Mononuclear cell (primary cell): ENCODE results near the gene ADAMTS3. TPM values are rescaled to one million over a fixed set of nuclear protein-coding genes. Genes with fewer than 3 reads are reported as not detected.

Experiments
- H3K27me3 ChIP-seq: 2 replicates; pipeline ENCODE4 v1.6.0; 2011; ENCODE audit warnings: low read length, control low read depth; ENCODE audit not compliant: insufficient read depth
- H3K4me1 ChIP-seq: 2 replicates; pipeline ENCODE4 v1.5.1; 2011; ENCODE audit warnings: mild to moderate bottlenecking, low read length, control low read depth; ENCODE audit not compliant: insufficient read depth
- H3K4me3 ChIP-seq: 2 replicates; pipeline ENCODE4 v1.5.1; 2011; ENCODE audit warnings: mild to moderate bottlenecking, low read length, moderate library complexity
- H3K9me3 ChIP-seq: 2 replicates; pipeline ENCODE4 v1.5.1; 2011; ENCODE audit warnings: low read depth, mild to moderate bottlenecking, control low read depth, low read length
- total RNA-seq: library from RNA; depleted of rRNA; stranded (reverse); fragments of >200 nt; gene quantifications from one replicate; pipeline ENCODE4 v1.2.3, GENCODE V29; 2012

Gene ADAMTS3
- total RNA-seq, 1 donor: not detected

GRCh38 chr4:72527038-72527646 lies 41.9 kb downstream of the ADAMTS3 start:
- Histone ChIP-seq H3K4me1 (no peaks in the 10 kb centered on the region), H3K27me3 (no peaks in the 10 kb centered on the region), H3K9me3 (no peaks in the 10 kb centered on the region), H3K4me3 (no peak overlapping the region)

- Histone ChIP-seq H3K9me3 (no peaks in the 10 kb centered on the region), H3K27me3 (no peaks in the 10 kb centered on the region)
These were observed 43.1 kb downstream of the ADAMTS3 start for GRCh38 chr4:72525938-72526337.

GRCh38 chr4:72522440-72522839 lies 46.6 kb downstream of the ADAMTS3 start:
- H3K9me3 ChIP-seq: no peaks in the 10 kb centered on the region
- H3K27me3 ChIP-seq: no peaks in the 10 kb centered on the region
- no peaks in the 10 kb centered on the region for H3K4me1 ChIP-seq
- no peak overlapping the region for H3K4me3 ChIP-seq

More at GRCh38 chr4:72525938-72526337, 43.1 kb downstream of the ADAMTS3 start:
- Histone ChIP-seq H3K4me1 (no peaks in the 10 kb centered on the region), H3K4me3 (no peak overlapping the region)

GRCh38 chr4:72513227-72513626 lies 55.8 kb downstream of the ADAMTS3 start:
- Histone ChIP-seq H3K4me1 (no peaks in the 10 kb centered on the region), H3K9me3 (no peaks in the 10 kb centered on the region), H3K4me3 (no peak overlapping the region), H3K27me3 (no peaks in the 10 kb centered on the region)

- Histone ChIP-seq H3K9me3 (no peaks in the 10 kb centered on the region), H3K4me3 (no peak overlapping the region), H3K4me1 (no peaks in the 10 kb centered on the region), H3K27me3 (no peaks in the 10 kb centered on the region)
These were observed 61.1 kb downstream of the ADAMTS3 start for GRCh38 chr4:72507860-72508419.

GRCh38 chr4:72507167-72507566 lies 61.9 kb downstream of the ADAMTS3 start:
- Histone ChIP-seq H3K4me3 (no peak overlapping the region), H3K27me3 (no peaks in the 10 kb centered on the region), H3K4me1 (no peaks in the 10 kb centered on the region), H3K9me3 (no peaks in the 10 kb centered on the region)

- Histone ChIP-seq H3K4me3 (no peak overlapping the region), H3K9me3 (no peaks in the 10 kb centered on the region), H3K4me1 (no peaks in the 10 kb centered on the region), H3K27me3 (no peaks in the 10 kb centered on the region)
These were observed 63.7 kb downstream of the ADAMTS3 start for GRCh38 chr4:72505314-72505744.

GRCh38 chr4:72500214-72500613 lies 68.8 kb downstream of the ADAMTS3 start:
- Histone ChIP-seq H3K4me1 (no peaks in the 10 kb centered on the region), H3K27me3 (no peaks in the 10 kb centered on the region), H3K4me3 (no peak overlapping the region), H3K9me3 (no peaks in the 10 kb centered on the region)

GRCh38 chr4:72496119-72496518 lies 72.9 kb downstream of the ADAMTS3 start:
- no peak overlapping the region for H3K4me3 ChIP-seq
- peaks cover 4% of the 10 kb centered on the region for H3K9me3 ChIP-seq
- no peaks in the 10 kb centered on the region for H3K27me3 ChIP-seq
- no peaks in the 10 kb centered on the region for H3K4me1 ChIP-seq

GRCh38 chr4:72494156-72494555 lies 74.9 kb downstream of the ADAMTS3 start:
- no peaks in the 10 kb centered on the region for H3K4me1 ChIP-seq
- H3K9me3 ChIP-seq: peaks cover 4% of the 10 kb centered on the region
- H3K27me3 ChIP-seq: no peaks in the 10 kb centered on the region
- H3K4me3 ChIP-seq: no peak overlapping the region

GRCh38 chr4:72489267-72489666 lies 79.8 kb downstream of the ADAMTS3 start:
- Histone ChIP-seq H3K4me1 (no peaks in the 10 kb centered on the region), H3K27me3 (no peaks in the 10 kb centered on the region), H3K9me3 (no peaks in the 10 kb centered on the region), H3K4me3 (no peak overlapping the region)

- Histone ChIP-seq H3K27me3 (no peaks in the 10 kb centered on the region), H3K4me1 (no peaks in the 10 kb centered on the region), H3K4me3 (no peak overlapping the region), H3K9me3 (no peaks in the 10 kb centered on the region)
These were observed 82.0 kb downstream of the ADAMTS3 start for GRCh38 chr4:72486991-72487390.

- no peaks in the 10 kb centered on the region for H3K4me1 ChIP-seq
- H3K9me3 ChIP-seq: no peaks in the 10 kb centered on the region
- H3K4me3 ChIP-seq: no peak overlapping the region
- no peaks in the 10 kb centered on the region for H3K27me3 ChIP-seq
These were observed 84.0 kb downstream of the ADAMTS3 start for GRCh38 chr4:72484981-72485380.

- Histone ChIP-seq H3K4me1 (no peaks in the 10 kb centered on the region), H3K4me3 (no peak overlapping the region), H3K9me3 (no peaks in the 10 kb centered on the region), H3K27me3 (no peaks in the 10 kb centered on the region)
These were observed 95.6 kb downstream of the ADAMTS3 start for GRCh38 chr4:72473434-72473900.

- Histone ChIP-seq H3K9me3 (no peaks in the 10 kb centered on the region), H3K4me3 (no peak overlapping the region), H3K27me3 (no peaks in the 10 kb centered on the region), H3K4me1 (no peaks in the 10 kb centered on the region)
These were observed 97.2 kb downstream of the ADAMTS3 start for GRCh38 chr4:72471816-72472215.

GRCh38 chr4:72468904-72469502 lies 100.0 kb downstream of the ADAMTS3 start:
- H3K27me3 ChIP-seq: no peaks in the 10 kb centered on the region
- H3K4me1 ChIP-seq: no peaks in the 10 kb centered on the region
- H3K9me3 ChIP-seq: no peaks in the 10 kb centered on the region
- no peak overlapping the region for H3K4me3 ChIP-seq
